GM10847 (cell line): ENCODE results near the gene GTPBP1.

Experiments
- POLR2A ChIP-seq: IDR thresholded peaks from 2 replicates; pipeline ENCODE4 v1.6.1; 2011; ENCODE audit not compliant: insufficient read length; ENCODE audit errors: extremely low read depth

GTPBP1 gene

GRCh38 chr22:38715852-38716251 lies 10.1 kb downstream of the GTPBP1 start:
- no peak for TF ChIP-seq POLR2A

- TF ChIP-seq POLR2A: no peak
Observed at GRCh38 chr22:38716271-38716670, 10.5 kb downstream of the GTPBP1 start.

- TF ChIP-seq POLR2A: no peak
Observed at GRCh38 chr22:38716826-38717225, 11.1 kb downstream of the GTPBP1 start.

GRCh38 chr22:38717244-38717643 lies 11.5 kb downstream of the GTPBP1 start:
- TF ChIP-seq POLR2A: no peak

GRCh38 chr22:38718414-38718813 lies 12.7 kb downstream of the GTPBP1 start:
- no peak for TF ChIP-seq POLR2A

GRCh38 chr22:38719196-38719595 lies 13.5 kb downstream of the GTPBP1 start:
- TF ChIP-seq POLR2A: no peak

GRCh38 chr22:38720350-38720749 lies 14.6 kb downstream of the GTPBP1 start:
- no peak for TF ChIP-seq POLR2A

GRCh38 chr22:38721551-38721950 lies 15.8 kb downstream of the GTPBP1 start:
- TF ChIP-seq POLR2A: no peak

GRCh38 chr22:38724176-38724575 lies 18.4 kb downstream of the GTPBP1 start:
- no peak for TF ChIP-seq POLR2A

GRCh38 chr22:38724926-38725571 lies 19.3 kb downstream of the GTPBP1 start:
- TF ChIP-seq POLR2A: no peak

GRCh38 chr22:38725900-38726655 lies 20.3 kb downstream of the GTPBP1 start:
- TF ChIP-seq POLR2A: no peak

- no peak for TF ChIP-seq POLR2A
Observed at GRCh38 chr22:38727123-38727522, 21.4 kb downstream of the GTPBP1 start.

- no peak for TF ChIP-seq POLR2A
Observed at GRCh38 chr22:38727530-38728451, 22.0 kb downstream of the GTPBP1 start.

- TF ChIP-seq POLR2A: no peak
Observed at GRCh38 chr22:38728871-38729796, 23.4 kb downstream of the GTPBP1 start.

- TF ChIP-seq POLR2A: no peak
Observed at GRCh38 chr22:38729946-38730345, 24.2 kb downstream of the GTPBP1 start.
